Measurements from ENCODE around the gene DUSP1. TPM values are rescaled to one million over a fixed set of nuclear protein-coding genes. Genes with fewer than 3 reads are reported as not detected.

The DUSP1 gene
- polyA plus RNA-seq, 1 donor (not counting 4 experiments of a cell fraction or from before 2014, with no cell fraction given) = 174 TPM

GRCh38 chr5:172799416-172799815 lies 28.4 kb upstream of the DUSP1 start:
- Histone ChIP-seq H3K4me2 (ENCODE audit: control insufficient read depth, extremely low read depth, insufficient read depth, low read depth, low read length) (peak overlapping the region; percentile 13), H3K27ac (ENCODE audit: control insufficient read depth, insufficient read depth, low read length) (peak overlapping the region; percentile 93), H2AFZ (ENCODE audit: control insufficient read depth, low read length) (no peak overlapping the region), H3K9me3 (ENCODE audit: control insufficient read depth, low read depth, low read length) (no peaks in the 10 kb centered on the region), H3K79me2 (ENCODE audit: control insufficient read depth, insufficient read depth, low read length) (no peaks in the 10 kb centered on the region), H3K9ac (ENCODE audit: control insufficient read depth, extremely low read depth, insufficient read depth, low read length) (peak overlapping the region; percentile 43), H4K20me1 (ENCODE audit: control insufficient read depth, extremely low read depth, insufficient read depth, low read length) (no peaks in the 10 kb centered on the region), H3K27me3 (ENCODE audit: control insufficient read depth, extremely low read depth, insufficient read depth, low read length) (no peaks in the 10 kb centered on the region), H3K4me3 (ENCODE audit: control insufficient read depth in 2 of 3, extremely low read depth in 1 of 3, insufficient read depth in 2 of 3, low read depth in 1 of 3, low read length in 3 of 3) (no peak overlapping the region), H3K9me1 (ENCODE audit: control insufficient read depth, extremely low read depth, insufficient read depth, low read length) (no peaks in the 10 kb centered on the region), H3K36me3 (ENCODE audit: control insufficient read depth in 2 of 2, extremely low read depth in 1 of 2, insufficient read depth in 2 of 2, low read length in 2 of 2) (no peaks in the 10 kb centered on the region), H3K4me1 (ENCODE audit: control insufficient read depth, extremely low read depth, insufficient read depth, low read length) (peaks cover 48% of the 10 kb centered on the region)
- DNase-seq (ENCODE audit: low read depth, low spot score) (no peak), FAIRE-seq (no peak)
- no peak for TF ChIP-seq CTCF (optimal IDR thresholded peaks at IDR 0.05 in 1 of 3, IDR thresholded peaks at IDR 0.05 in 1 of 3, conservative IDR thresholded peaks at IDR 0.05 in 1 of 3; ENCODE audit: extremely low read depth in 1 of 3, insufficient read depth in 2 of 3, low read length in 3 of 3)
- no peak for TF ChIP-seq EZH2 (IDR thresholded peaks at IDR 0.05; ENCODE audit: low read length)
- dilution Hi-C loops (cut with MboI; ENCODE audit: extremely low pct_ligation_motif_present, low sequenced_read_pairs) = no loop called here

GRCh38 chr5:172798422-172799215 lies 27.6 kb upstream of the DUSP1 start:
- Histone ChIP-seq H3K9ac (ENCODE audit: control insufficient read depth, extremely low read depth, insufficient read depth, low read length) (peak overlapping the region; percentile 24), H3K4me2 (ENCODE audit: control insufficient read depth, extremely low read depth, insufficient read depth, low read depth, low read length) (peak overlapping the region; percentile 35)
- FAIRE-seq = no peak

More at GRCh38 chr5:172798422-172799215, 27.6 kb upstream of the DUSP1 start:
- Histone ChIP-seq H4K20me1 (ENCODE audit: control insufficient read depth, extremely low read depth, insufficient read depth, low read length) (no peaks in the 10 kb centered on the region), H3K79me2 (ENCODE audit: control insufficient read depth, insufficient read depth, low read length) (no peaks in the 10 kb centered on the region), H3K9me1 (ENCODE audit: control insufficient read depth, extremely low read depth, insufficient read depth, low read length) (no peaks in the 10 kb centered on the region), H3K36me3 (ENCODE audit: control insufficient read depth in 2 of 2, extremely low read depth in 1 of 2, insufficient read depth in 2 of 2, low read length in 2 of 2) (no peaks in the 10 kb centered on the region), H3K4me1 (ENCODE audit: control insufficient read depth, extremely low read depth, insufficient read depth, low read length) (peaks cover 48% of the 10 kb centered on the region), H3K27ac (ENCODE audit: control insufficient read depth, insufficient read depth, low read length) (peak overlapping the region; percentile 62), H2AFZ (ENCODE audit: control insufficient read depth, low read length) (no peak overlapping the region), H3K27me3 (ENCODE audit: control insufficient read depth, extremely low read depth, insufficient read depth, low read length) (no peaks in the 10 kb centered on the region), H3K4me3 (ENCODE audit: control insufficient read depth in 2 of 3, extremely low read depth in 1 of 3, insufficient read depth in 2 of 3, low read depth in 1 of 3, low read length in 3 of 3) (no peak overlapping the region), H3K9me3 (ENCODE audit: control insufficient read depth, low read depth, low read length) (no peaks in the 10 kb centered on the region)
- dilution Hi-C loops (cut with MboI; ENCODE audit: extremely low pct_ligation_motif_present, low sequenced_read_pairs) = no loop called here
- DNase-seq (ENCODE audit: low read depth, low spot score) = no peak
- TF ChIP-seq EZH2 (IDR thresholded peaks at IDR 0.05; ENCODE audit: low read length) (no peak), CTCF (optimal IDR thresholded peaks at IDR 0.05 in 1 of 3, IDR thresholded peaks at IDR 0.05 in 1 of 3, conservative IDR thresholded peaks at IDR 0.05 in 1 of 3; ENCODE audit: extremely low read depth in 1 of 3, insufficient read depth in 2 of 3, low read length in 3 of 3) (no peak)
